B cell (primary cell): ENCODE data around the gene SPHK1. TPM values are rescaled to one million over a fixed set of nuclear protein-coding genes. Genes with fewer than 3 reads are reported as not detected.
"Not testable (repeated sequence)": the region's sequence is repeated elsewhere in the genome, so short reads cannot be mapped to it uniquely, and the experiment has no call there.

Experiments used
- ATAC-seq: fragments of 200-7000 bp; cut with Tn5 transposase; one replicate; pipeline ENCODE4 v1.10.0; 2021; ENCODE audit warnings: low read depth, mild to moderate bottlenecking, moderate number of reproducible peaks, moderate library complexity
- CTCF ChIA-PET: fragments of 350-600 bp; sonication (Branson Sonifier 250); formaldehyde crosslinking; loops from one replicate; lab custom pipeline; 2021; ENCODE audit warnings: antibody characterized with exemption, inconsistent platforms; lab: Charles Lee
- POLR2A ChIA-PET: fragments of 350-600 bp; sonication (Branson Sonifier 250); formaldehyde crosslinking; loops from one replicate; lab custom pipeline; 2021; ENCODE audit warnings: antibody characterized with exemption; lab: Charles Lee
- DNase-seq: peaks from one replicate; pipeline ENCODE4 v3.0.0; 2013
- H2AFZ ChIP-seq: 2 replicates; pipeline ENCODE4 v1.6.1; 2012; ENCODE audit warnings: mild to moderate bottlenecking, low read depth, low read length; ENCODE audit not compliant: insufficient read depth, poor library complexity, severe bottlenecking
- H3K27ac ChIP-seq, 2 donors: 1 replicate in 1 of 2; 2 replicates in 1 of 2; pipeline ENCODE4 v1.5.1; 2012 to 2013; ENCODE audit warnings: low read length in 2 of 2, mild to moderate bottlenecking in 2 of 2, moderate library complexity in 1 of 2
- H3K27me3 ChIP-seq, 4 experiments: fragments of 200-600 bp in 1 of 4; sonication (generic) in 1 of 4; replicated peaks in 1 of 4; 1 replicate in 2 of 4; 2 replicates in 2 of 4; pipeline versions ENCODE4 v1.6.1 to v1.7.0; 2013 to 2016; ENCODE audit warnings: low read length in 3 of 4, mild to moderate bottlenecking in 2 of 4, mixed read lengths in 1 of 4, moderate library complexity in 1 of 4; ENCODE audit not compliant: insufficient read depth in 4 of 4, control insufficient read depth in 3 of 4; ENCODE audit errors: control extremely low read depth in 1 of 4
- H3K36me3 ChIP-seq, 2 experiments: replicated peaks in 1 of 2; 1 replicate in 1 of 2; 2 replicates in 1 of 2; pipeline versions ENCODE4 v1.6.1 to v1.7.1; 2013; ENCODE audit warnings: low read length in 1 of 2; ENCODE audit not compliant: insufficient read depth in 2 of 2, control insufficient read depth in 1 of 2; ENCODE audit errors: control extremely low read depth in 1 of 2, extremely low read depth in 1 of 2
- H3K4me1 ChIP-seq, 2 donors: fragments of 200-600 bp in 1 of 2; sonication (generic) in 1 of 2; 1 replicate in 1 of 2; 2 replicates in 1 of 2; pipeline versions ENCODE4 v1.5.1 to v1.6.1; 2013 to 2017; ENCODE audit warnings: low read length in 2 of 2; ENCODE audit not compliant: control insufficient read depth in 2 of 2, insufficient read depth in 2 of 2
- H3K4me2 ChIP-seq: replicated peaks from 2 replicates; pipeline ENCODE3; 2012; ENCODE audit warnings: mild to moderate bottlenecking, low read depth, low read length; ENCODE audit not compliant: poor library complexity, severe bottlenecking
- H3K4me3 ChIP-seq, 5 experiments: fragments of 200-600 bp in 1 of 5; sonication (generic) in 1 of 5; 1 replicate in 3 of 5; 2 replicates in 2 of 5; pipeline versions ENCODE4 v1.5.1 to v1.7.0; 2011 to 2016; ENCODE audit warnings: low read length in 4 of 5, mild to moderate bottlenecking in 4 of 5, low read depth in 2 of 5, control low read depth in 1 of 5, moderate library complexity in 1 of 5; ENCODE audit not compliant: insufficient read depth in 1 of 5; ENCODE audit errors: control extremely low read depth in 1 of 5, extremely low read depth in 1 of 5
- H3K79me2 ChIP-seq: fragments of 200-600 bp; sonication (generic); one replicate; pipeline ENCODE4 v1.6.0; 2016; ENCODE audit warnings: low read length; ENCODE audit not compliant: control insufficient read depth, insufficient read depth
- H3K9ac ChIP-seq: fragments of 200-600 bp; sonication (generic); 2 replicates; pipeline ENCODE4 v1.6.1; 2017; ENCODE audit warnings: mild to moderate bottlenecking, low read length, moderate library complexity
- H3K9me3 ChIP-seq, 3 donors: one replicate each; pipeline versions ENCODE4 v1.6.1 to v1.7.1; 2013; ENCODE audit warnings: low read length in 2 of 3; ENCODE audit not compliant: control insufficient read depth in 2 of 3, insufficient read depth in 1 of 3; ENCODE audit errors: control extremely low read depth in 1 of 3
- H4K20me1 ChIP-seq: 2 replicates; pipeline ENCODE4 v1.6.0; 2012; ENCODE audit warnings: mild to moderate bottlenecking, low read length; ENCODE audit not compliant: insufficient read depth, control insufficient read depth, poor library complexity, severe bottlenecking
- H3K27ac Mint-ChIP-seq: one replicate; pipeline ENCODE4 v1.8.0; 2021; ENCODE audit warnings: mixed read lengths
- H3K27me3 Mint-ChIP-seq: one replicate; pipeline ENCODE4 v1.8.0; 2021; ENCODE audit warnings: mixed read lengths
- H3K4me1 Mint-ChIP-seq: one replicate; pipeline ENCODE4 v1.8.0; 2021; ENCODE audit warnings: mixed read lengths
- H3K4me3 Mint-ChIP-seq: one replicate; pipeline ENCODE4 v1.8.0; 2021; ENCODE audit warnings: mixed read lengths
- H3K9me3 Mint-ChIP-seq: one replicate; pipeline ENCODE4 v1.8.0; 2022; ENCODE audit warnings: mixed read lengths; ENCODE audit not compliant: insufficient read depth
- CTCF ChIP-seq: fragments of 200-600 bp; IDR thresholded peaks from one replicate; pipeline ENCODE4 v1.8.0; 2022; ENCODE audit warnings: antibody characterized with exemption, mild to moderate bottlenecking
- EZH2 ChIP-seq: IDR thresholded peaks from 2 replicates; pipeline ENCODE4 v1.6.1; 2012; ENCODE audit warnings: borderline replicate concordance, low read depth, mild to moderate bottlenecking, moderate library complexity, low read length; ENCODE audit not compliant: insufficient read depth, poor library complexity, severe bottlenecking
- WGBS: methylation state at CpG from one replicate; pipeline ENCODE4 v1.1.5; 2013; ENCODE audit warnings: missing lambda C conversion rate; ENCODE audit not compliant: insufficient coverage; 5-methylcytosine and 5-hydroxymethylcytosine counted together
- intact Hi-C: fragments of 100-400 bp; cut with micrococcal nuclease; formaldehyde crosslinking; loops from one replicate; pipeline ENCODE4 v1.10.0; 2022
- polyA plus RNA-seq: library from polyadenylated mRNA; depleted of rRNA; stranded (reverse); fragments of >200 nt; gene quantifications from 2 replicates; pipeline ENCODE4 v1.2.3, GENCODE V29; 2012
- total RNA-seq, 2 donors: library from RNA; stranded (reverse); fragments of 120-200 nt in 1 of 2; gene quantifications; 1 replicate in 1 of 2; 2 replicates in 1 of 2; pipeline versions ENCODE4 v1.2.3 to v1.2.4, GENCODE V29; 2013 to 2022

The SPHK1 gene
- total and polyA plus RNA-seq, 2 donors (not counting 1 experiment from before 2014, with no cell fraction given) = 1.1 to 2.4 TPM

GRCh38 chr17:76359375-76359774, 25.0 kb upstream of the SPHK1 start:
- DNase-seq = no peak
- 80% methylated on average over 1 of the region's 6 CpGs for WGBS
- Histone ChIP-seq H3K4me1 (peaks cover under 1 to 6% of the 10 kb centered on the region in 2 donors), H3K9ac (no peak overlapping the region), H3K4me3 (no peak overlapping the region), H4K20me1 (no peaks in the 10 kb centered on the region), H3K27me3 (no peaks in the 10 kb centered on the region), H2AFZ (no peak overlapping the region), H3K79me2 (no peaks in the 10 kb centered on the region), H3K4me2 (no peak overlapping the region), H3K27ac (no peak overlapping the region), H3K36me3 (no peaks in the 10 kb centered on the region), H3K9me3 (no peaks in the 10 kb centered on the region)
- POLR2A ChIA-PET = no interaction called here
- peaks cover 10% of the 10 kb centered on the region for H3K4me1 Mint-ChIP-seq
- TF ChIP-seq EZH2 = no peak
- TF ChIP-seq CTCF = no peak
- no peak overlapping the region for H3K27ac Mint-ChIP-seq
- intact Hi-C loops = no loop called here
- no peak for ATAC-seq
- H3K27me3 Mint-ChIP-seq = no peaks in the 10 kb centered on the region
- CTCF ChIA-PET = no interaction called here
- no peaks in the 10 kb centered on the region for H3K9me3 Mint-ChIP-seq
- no peak overlapping the region for H3K4me3 Mint-ChIP-seq

GRCh38 chr17:76359776-76360175, 24.6 kb upstream of the SPHK1 start:
- CTCF ChIA-PET, ATAC-seq, H3K4me1 ChIP-seq, H3K4me3 ChIP-seq, intact Hi-C loops, H3K4me3 Mint-ChIP-seq, H3K27me3 Mint-ChIP-seq, H3K9ac ChIP-seq, H3K79me2 ChIP-seq, DNase-seq, H3K9me3 Mint-ChIP-seq, H3K4me1 Mint-ChIP-seq, H3K36me3 ChIP-seq, H3K27ac Mint-ChIP-seq, H3K27ac ChIP-seq, H3K9me3 ChIP-seq, H4K20me1 ChIP-seq, H2AFZ ChIP-seq, POLR2A ChIA-PET, H3K4me2 ChIP-seq, H3K27me3 ChIP-seq: not testable (repeated sequence)
- WGBS = 94% methylated on average over 5 of the region's 6 CpGs
